HEK293 (cell line): ENCODE measurements around the gene POU5F1.

ENCODE experiments used
- CTCF ChIA-PET: fragments of 350-600 bp; formaldehyde crosslinking; extraction: SDS; loops from one replicate; lab custom pipeline; 2021; ENCODE audit warnings: antibody characterized with exemption; lab: Yijun Ruan, JAX
- POLR2A ChIA-PET: fragments of 300-600 bp; formaldehyde crosslinking; extraction: SDS; loops from one replicate; lab custom pipeline; 2020; ENCODE audit warnings: antibody characterized with exemption, inconsistent platforms; lab: Yijun Ruan, JAX
- H3K27ac ChIP-seq: fragments of 200-500 bp; sonication (Bioruptor generic); 2 replicates; pipeline ENCODE4 v1.5.1; 2014; ENCODE audit warnings: low read depth, low read length, control low read depth, inconsistent platforms; ENCODE audit errors: extremely low read depth
- H3K36me3 ChIP-seq, 2 experiments: fragments of 200-500 bp in 1 of 2; sonication (Bioruptor generic) in 1 of 2; 1 replicate in 1 of 2; 2 replicates in 1 of 2; pipeline ENCODE4 v1.5.1; 2014 to 2017; ENCODE audit warnings: inconsistent platforms in 2 of 2, low read length in 2 of 2; ENCODE audit not compliant: control insufficient read depth in 2 of 2, insufficient read depth in 1 of 2
- H3K4me1 ChIP-seq: fragments of 200-500 bp; sonication (Bioruptor generic); 2 replicates; pipeline ENCODE4 v1.5.1; 2014; ENCODE audit warnings: mild to moderate bottlenecking, low read length, inconsistent platforms; ENCODE audit not compliant: control insufficient read depth, insufficient read depth
- H3K4me3 ChIP-seq: 2 replicates; pipeline ENCODE4 v1.5.1; 2011; ENCODE audit warnings: low read depth, mild to moderate bottlenecking, control low read depth, low read length, moderate library complexity
- H3K9me3 ChIP-seq: fragments of 200-500 bp; sonication (Bioruptor generic); 2 replicates; pipeline ENCODE4 v1.5.1; 2014; ENCODE audit warnings: low read depth, low read length, inconsistent platforms; ENCODE audit not compliant: control insufficient read depth, insufficient read depth
- HOXC10 ChIP-seq: sonication (generic); formaldehyde crosslinking; IDR thresholded peaks from 2 replicates; pipeline ENCODE4 v1.8.1; 2023; ENCODE audit warnings: mild to moderate bottlenecking, missing genetic modification reagents
- KLF17 ChIP-seq: fragments of 450-650 bp; formaldehyde crosslinking; IDR thresholded peaks from 2 replicates; pipeline ENCODE4 v1.5.1; 2016; ENCODE audit warnings: missing biosample characterization, missing genetic modification characterization
- ZBTB26 ChIP-seq: fragments of 450-650 bp; formaldehyde crosslinking; optimal IDR thresholded peaks from 2 replicates; pipeline ENCODE3; 2016; ENCODE audit warnings: missing biosample characterization, mild to moderate bottlenecking, missing genetic modification characterization
- ZFP69B ChIP-seq: fragments of 450-650 bp; formaldehyde crosslinking; IDR thresholded peaks from 2 replicates; pipeline ENCODE4 v1.5.1; 2016; ENCODE audit warnings: missing biosample characterization, missing genetic modification characterization
- ZNF121 ChIP-seq: fragments of 450-650 bp; formaldehyde crosslinking; IDR thresholded peaks from 2 replicates; pipeline ENCODE4 v1.5.1; 2016; ENCODE audit warnings: missing biosample characterization, missing genetic modification characterization
- ZNF140 ChIP-seq: fragments of 450-650 bp; formaldehyde crosslinking; IDR thresholded peaks from 2 replicates; pipeline ENCODE4 v1.5.1; 2016; ENCODE audit warnings: missing biosample characterization, missing genetic modification characterization
- ZNF148 ChIP-seq: fragments of 450-650 bp; formaldehyde crosslinking; IDR thresholded peaks from 2 replicates; pipeline ENCODE4 v1.5.0; 2017; ENCODE audit warnings: missing biosample characterization, missing genetic modification characterization, borderline replicate concordance
- ZNF175 ChIP-seq: fragments of 450-650 bp; formaldehyde crosslinking; IDR thresholded peaks from 2 replicates; pipeline ENCODE4 v1.5.1; 2016; ENCODE audit warnings: missing biosample characterization, missing genetic modification characterization
- ZNF2 ChIP-seq: fragments of 450-650 bp; formaldehyde crosslinking; IDR thresholded peaks from 2 replicates; pipeline ENCODE4 v1.5.1; 2016; ENCODE audit warnings: missing biosample characterization, missing genetic modification characterization
- ZNF362 ChIP-seq: fragments of 450-650 bp; formaldehyde crosslinking; IDR thresholded peaks from 2 replicates; pipeline ENCODE4 v1.5.1; 2016; ENCODE audit warnings: missing biosample characterization, missing genetic modification characterization
- ZNF416 ChIP-seq: fragments of 450-650 bp; formaldehyde crosslinking; IDR thresholded peaks from 2 replicates; pipeline ENCODE4 v1.5.1; 2016; ENCODE audit warnings: missing biosample characterization, missing genetic modification characterization
- ZNF518A ChIP-seq: fragments of 450-650 bp; formaldehyde crosslinking; conservative IDR thresholded peaks from 2 replicates; pipeline ENCODE4 v1.5.1; 2016; ENCODE audit warnings: low read depth, missing biosample characterization, missing genetic modification characterization
- ZNF529 ChIP-seq: fragments of 450-650 bp; formaldehyde crosslinking; IDR thresholded peaks from 2 replicates; pipeline ENCODE4 v1.5.1; 2017; ENCODE audit warnings: missing genetic modification characterization, missing biosample characterization; ENCODE audit not compliant: insufficient replicate concordance
- ZNF629 ChIP-seq: fragments of 450-650 bp; formaldehyde crosslinking; IDR thresholded peaks from 2 replicates; pipeline ENCODE4 v1.5.1; 2017; ENCODE audit warnings: missing biosample characterization, missing genetic modification characterization
- ZNF76 ChIP-seq: fragments of 450-650 bp; formaldehyde crosslinking; IDR thresholded peaks from 2 replicates; pipeline ENCODE4; 2016; ENCODE audit warnings: low read depth, missing biosample characterization, missing genetic modification characterization, borderline replicate concordance
- ZNF791 ChIP-seq: fragments of 450-650 bp; formaldehyde crosslinking; IDR thresholded peaks from 2 replicates; pipeline ENCODE4 v1.5.1; 2016; ENCODE audit warnings: missing biosample characterization, missing genetic modification characterization
- ZNF792 ChIP-seq: fragments of 450-650 bp; formaldehyde crosslinking; IDR thresholded peaks from 2 replicates; pipeline ENCODE4 v1.5.1; 2016; ENCODE audit warnings: missing biosample characterization, missing genetic modification characterization

The POU5F1 gene

GRCh38 chr6:31204751-31205145 lies 34.3 kb upstream of the POU5F1 start:
- no peak overlapping the region for H3K27ac ChIP-seq
- CTCF ChIA-PET, result no interaction called here
- TF ChIP-seq ZNF121 (tag by site-specific recombination) (no peak), ZNF2 (tag by site-specific recombination) (no peak), ZNF792 (tag by site-specific recombination) (no peak), ZNF175 (tag by site-specific recombination) (no peak), ZNF362 (tag by site-specific recombination) (no peak), ZBTB26 (tag by site-specific recombination) (no peak), ZNF416 (tag by site-specific recombination) (no peak), ZNF140 (tag by site-specific recombination) (no peak), ZNF791 (tag by site-specific recombination) (no peak), ZFP69B (no peak), ZNF629 (tag by site-specific recombination) (no peak), KLF17 (tag by site-specific recombination) (no peak), ZNF148 (tag by site-specific recombination) (no peak), ZNF529 (tag by site-specific recombination) (no peak), HOXC10 (CRISPR knock-in tag) (no peak), ZNF76 (tag by site-specific recombination) (no peak), ZNF518A (tag by site-specific recombination) (no peak)
- H3K36me3 ChIP-seq, result no peaks in the 10 kb centered on the region
- POLR2A ChIA-PET, result interaction anchor here (0.7 kb wide), 1 partner anchor 33 kb away, joined by 3 read pairs; no protein-coding TSS in a partner anchor
- peaks cover 6% of the 10 kb centered on the region for H3K4me1 ChIP-seq
- H3K9me3 ChIP-seq, result no peaks in the 10 kb centered on the region
- H3K4me3 ChIP-seq, result no peak overlapping the region
